Fibroblast of upper back skin (primary cell): ENCODE results near the gene STX11.

Experiments used
- DNase-seq: peaks from one replicate; pipeline ENCODE4 v3.0.0-alpha.2; 2013

The STX11 gene

DNA sequence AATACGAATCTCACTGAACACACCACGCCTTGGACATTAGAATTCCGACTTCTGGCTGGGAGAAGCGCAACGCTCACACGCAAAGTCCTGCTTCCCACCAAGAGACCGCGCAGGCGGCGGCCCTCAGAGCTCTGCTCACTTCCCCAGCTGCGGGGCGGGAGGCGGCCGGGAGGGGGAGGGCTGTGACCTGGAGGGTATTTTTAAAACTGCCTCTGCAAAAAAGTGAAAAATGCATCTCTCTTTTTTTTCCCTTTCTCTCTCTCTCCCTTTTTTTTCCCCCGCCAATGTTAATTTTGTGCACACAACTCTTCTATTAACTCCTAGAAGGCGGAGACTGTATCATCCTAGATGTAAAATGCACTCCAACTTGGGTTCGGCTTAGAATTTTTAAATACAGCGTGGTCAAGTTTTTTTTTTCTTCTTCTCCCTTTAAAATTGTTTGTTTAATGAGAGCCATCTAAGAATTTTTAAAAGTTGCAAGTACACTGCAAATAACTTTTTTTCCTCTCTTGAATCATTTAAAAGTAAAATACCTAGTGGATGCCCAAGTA is 66.4 kb downstream of the STX11 start:
- no peak for DNase-seq

DNA sequence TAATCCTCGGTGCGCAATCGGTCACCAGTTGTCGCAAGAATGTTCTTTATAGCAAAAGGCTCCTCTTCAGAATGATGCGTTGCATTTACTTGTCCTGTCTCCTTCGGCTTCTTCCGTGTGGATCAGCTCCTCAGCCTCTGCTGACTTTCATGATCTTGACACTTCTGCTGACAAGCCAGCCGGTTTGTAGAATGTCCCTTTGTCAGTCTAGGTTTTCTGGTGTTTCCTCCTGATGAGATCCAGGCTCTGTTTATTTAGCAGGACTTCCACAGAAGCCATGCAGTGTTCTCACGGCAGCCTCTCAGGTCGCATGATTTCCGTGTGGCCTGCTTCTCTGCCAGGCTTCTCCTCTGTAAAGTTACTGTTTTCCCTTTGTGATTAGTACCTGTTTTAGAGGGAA is 66.9 kb downstream of the STX11 start:
- no peak for DNase-seq

DNA sequence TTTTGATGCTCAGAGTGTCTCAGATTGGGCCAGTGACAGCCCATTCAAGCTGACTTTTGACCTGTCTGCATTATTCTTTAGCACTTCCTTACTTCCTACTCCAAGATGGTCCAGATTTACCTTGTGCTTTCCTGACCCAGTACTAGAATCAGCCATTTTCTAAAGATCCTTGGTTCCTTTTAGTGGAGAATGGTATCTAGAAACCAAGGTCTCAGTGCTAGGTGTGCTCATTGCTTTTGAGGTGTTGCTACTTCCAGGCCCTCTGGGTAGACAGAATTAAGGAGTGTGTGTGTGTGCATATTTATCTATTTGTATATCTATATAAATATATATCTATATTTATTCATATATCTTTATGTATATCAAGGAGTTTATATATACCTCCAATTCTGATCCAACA is 67.5 kb downstream of the STX11 start:
- DNase-seq = no peak

DNA sequence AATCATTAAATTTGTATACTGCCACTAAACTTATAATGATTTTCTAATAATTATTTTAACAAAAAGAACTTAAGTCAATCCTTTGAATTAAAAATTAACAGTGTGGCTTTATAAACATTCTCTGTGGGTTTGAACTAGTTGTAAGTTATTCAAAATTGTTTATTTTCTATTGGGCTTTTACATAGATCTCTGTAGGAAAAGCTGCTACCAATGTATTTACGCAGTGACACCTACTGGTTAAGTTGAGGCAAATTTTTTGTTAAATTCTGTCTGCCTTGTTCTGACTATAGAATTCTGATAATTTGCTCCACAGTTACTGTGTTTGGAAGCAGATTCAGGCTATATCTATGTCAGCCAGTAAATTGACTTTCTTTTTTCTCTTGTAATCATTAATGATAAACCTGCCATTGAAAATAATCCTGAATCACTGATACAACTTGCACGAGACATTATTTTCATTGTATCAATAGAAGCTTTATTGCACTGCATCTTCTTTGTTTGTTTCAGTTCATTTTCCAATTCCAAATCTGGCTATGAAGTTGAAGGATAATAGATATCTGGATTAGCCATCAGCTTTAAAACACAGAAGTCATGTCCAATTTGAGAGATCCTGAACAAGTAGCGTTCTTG is 68.9 kb downstream of the STX11 start:
- peak; percentile 61 for DNase-seq

DNA sequence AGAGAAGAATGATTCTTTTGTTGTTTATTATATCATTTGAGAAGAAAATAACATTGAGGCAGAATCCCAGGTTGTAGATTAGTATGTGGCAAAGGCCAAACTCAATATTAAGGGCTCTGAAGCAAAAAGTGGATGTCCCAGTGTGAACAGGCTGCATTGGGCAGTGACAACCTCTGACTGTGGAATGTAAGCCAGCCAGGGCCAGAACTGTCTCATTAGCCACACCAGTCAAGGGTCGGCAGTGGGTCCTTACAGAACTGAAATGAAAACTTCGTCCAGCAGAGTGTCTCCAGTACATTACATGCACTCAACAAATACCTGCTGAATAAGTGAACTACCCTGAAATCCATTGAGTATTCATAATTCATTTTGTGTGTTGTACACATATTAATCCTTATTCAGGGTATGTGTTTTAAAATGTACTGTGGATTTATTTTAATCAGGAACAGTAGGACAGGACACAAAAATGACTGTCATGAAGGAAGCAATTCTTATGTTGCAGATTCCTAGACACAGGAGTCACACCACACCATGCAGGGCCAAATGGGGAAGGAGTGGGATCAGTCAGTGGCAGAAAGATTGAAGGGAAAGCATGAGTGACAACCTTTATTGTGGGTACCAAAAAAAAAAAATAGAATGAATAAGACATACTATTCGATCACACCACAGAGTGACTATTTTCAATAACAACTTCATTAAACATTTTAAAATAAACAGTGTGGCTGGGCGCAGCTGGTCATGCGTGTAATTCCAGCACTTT is 69.9 kb downstream of the STX11 start:
- no peak for DNase-seq

DNA sequence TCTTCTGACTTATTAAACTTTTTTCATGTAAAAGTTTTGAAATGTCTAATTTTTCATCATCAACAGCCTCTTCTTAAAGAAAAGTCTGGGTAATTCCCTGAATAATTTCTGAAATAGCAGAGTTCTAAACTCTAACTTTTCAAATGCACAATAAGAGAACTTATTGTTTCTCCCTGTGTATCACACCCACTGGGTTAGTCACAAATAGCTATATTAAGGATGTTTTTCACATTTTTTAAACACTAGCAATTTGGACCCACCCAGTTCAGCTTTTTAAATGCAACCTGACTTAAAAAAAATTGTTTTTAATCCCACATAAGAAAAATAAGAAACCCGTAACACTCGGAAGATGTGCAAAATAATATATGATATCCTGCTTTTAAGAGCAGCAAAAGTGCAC is 73.4 kb downstream of the STX11 start:
- no peak for DNase-seq

DNA sequence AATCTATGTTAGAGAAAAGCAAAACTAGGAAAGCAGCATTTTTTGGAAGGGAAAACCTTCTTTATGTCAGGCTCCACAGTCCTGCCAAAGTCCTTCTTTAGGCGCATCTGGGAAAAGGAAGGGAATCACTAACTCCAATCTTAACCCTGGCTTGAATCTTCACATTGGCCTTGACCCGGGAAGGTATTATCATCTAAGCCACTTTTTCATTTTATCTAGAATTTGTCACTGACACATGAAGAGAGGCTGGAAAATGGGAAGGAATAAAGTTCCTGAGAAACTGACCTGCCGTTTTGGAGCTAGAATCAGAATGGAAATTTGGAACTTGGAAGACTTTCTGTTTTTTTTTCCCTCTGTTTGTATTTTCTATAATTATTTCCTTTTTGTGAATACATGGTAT is 81.4 kb downstream of the STX11 start:
- DNase-seq = no peak

DNA sequence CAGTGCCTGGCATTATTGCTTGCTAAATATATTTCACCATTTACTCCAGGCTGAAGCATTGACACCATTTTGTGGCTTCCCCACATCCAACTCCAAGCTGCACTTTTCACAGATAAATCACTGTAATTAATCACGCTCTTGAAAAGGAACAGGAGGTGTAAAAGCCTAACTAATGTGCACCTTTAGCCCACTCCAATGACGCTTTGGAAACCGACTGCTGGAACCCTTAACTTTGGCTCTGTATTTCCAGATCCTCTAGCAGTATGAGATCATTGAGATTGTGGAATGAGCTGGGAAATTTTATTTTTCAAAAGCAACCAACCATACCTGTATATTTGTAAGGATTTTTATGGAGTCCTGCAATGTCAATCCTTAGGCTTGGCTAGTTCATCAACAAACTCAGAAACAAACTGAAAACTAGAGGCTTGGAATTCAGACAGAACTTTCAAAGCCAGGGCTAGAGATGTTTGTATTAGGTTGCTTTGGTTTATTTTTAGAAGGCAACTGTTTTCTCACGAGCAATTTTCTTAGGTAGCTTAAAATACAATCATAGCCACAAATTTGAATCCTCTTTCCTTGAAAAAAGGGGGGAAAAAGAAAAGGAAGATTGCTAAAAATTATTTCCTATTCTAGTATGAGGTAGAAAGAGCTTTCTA is 82.0 kb downstream of the STX11 start:
- DNase-seq = no peak

DNA sequence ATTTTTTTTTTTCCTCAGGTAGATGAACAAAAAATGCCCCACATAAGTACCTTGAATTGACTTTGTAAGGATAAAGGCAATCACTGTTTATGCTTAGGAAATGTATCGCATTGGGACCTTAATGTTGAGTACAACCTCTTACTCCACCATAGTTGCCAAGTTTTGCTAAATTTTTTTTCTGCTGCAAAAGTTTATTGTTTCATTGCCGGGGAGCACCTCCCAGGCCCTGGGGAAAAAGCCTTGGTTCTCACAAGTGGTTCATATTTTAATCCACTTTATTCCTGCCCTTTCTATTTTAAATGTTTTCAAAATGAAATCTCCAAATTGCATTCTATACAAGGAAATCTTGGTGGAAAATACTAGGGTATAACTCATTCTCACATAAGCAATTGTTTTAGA is 82.5 kb downstream of the STX11 start:
- no peak for DNase-seq

DNA sequence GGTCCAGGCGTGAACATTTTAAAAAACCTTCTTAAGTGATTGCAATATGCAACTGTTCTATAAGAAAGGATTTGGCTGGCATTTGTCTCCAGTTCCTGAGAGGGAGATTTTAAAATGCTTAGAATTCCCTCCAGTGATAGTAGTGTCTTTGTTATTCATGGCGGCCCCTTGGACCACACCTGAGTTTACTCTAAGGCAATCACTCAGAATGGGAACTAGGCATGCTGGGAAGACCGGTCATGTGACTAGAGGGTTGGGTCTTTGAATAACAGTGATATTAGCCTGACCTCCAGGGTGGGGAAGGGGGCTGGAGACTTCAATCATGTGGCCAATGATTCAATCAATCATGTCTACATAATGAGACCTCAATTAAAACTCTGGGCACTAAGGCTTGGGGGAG is 84.1 kb downstream of the STX11 start:
- no peak for DNase-seq

DNA sequence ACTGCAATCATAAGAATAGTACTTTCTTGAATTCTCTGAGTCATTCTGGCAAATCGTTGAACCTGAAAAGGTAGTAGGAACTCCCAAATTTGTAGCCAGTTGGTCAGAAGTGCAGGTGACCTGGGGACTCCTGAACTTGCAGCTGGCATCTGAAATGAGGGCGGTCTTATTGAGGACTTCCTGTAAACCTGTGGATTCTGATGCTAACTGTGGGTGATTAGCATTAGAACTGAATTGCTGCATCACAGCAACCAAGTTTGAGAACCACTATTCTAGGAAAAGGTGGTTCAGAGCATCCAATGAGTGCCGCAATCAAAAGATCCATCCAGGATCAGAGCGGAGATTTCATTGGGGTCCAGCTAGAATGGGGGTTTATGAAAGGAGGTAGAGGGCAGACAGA is 84.6 kb downstream of the STX11 start:
- no peak for DNase-seq
